HPDE6-E6E7 (cell line): ENCODE results near the gene OBP2A.

Experiments
- DNase-seq: peaks from one replicate; pipeline ENCODE4 v3.0.0; 2011; ENCODE audit warnings: missing footprints; ENCODE audit errors: extremely low spot score

Gene OBP2A

GRCh38 chr9:135577256-135577655, 31.3 kb downstream of the OBP2A start:
- no peak for DNase-seq

GRCh38 chr9:135579356-135579755, 33.4 kb downstream of the OBP2A start:
- DNase-seq = no peak

- DNase-seq = no peak
Observed at GRCh38 chr9:135579889-135580660, 34.1 kb downstream of the OBP2A start.

- no peak for DNase-seq
Observed at GRCh38 chr9:135580664-135581380, 34.9 kb downstream of the OBP2A start.

GRCh38 chr9:135581636-135582426, 35.9 kb downstream of the OBP2A start:
- no peak for DNase-seq

DNA sequence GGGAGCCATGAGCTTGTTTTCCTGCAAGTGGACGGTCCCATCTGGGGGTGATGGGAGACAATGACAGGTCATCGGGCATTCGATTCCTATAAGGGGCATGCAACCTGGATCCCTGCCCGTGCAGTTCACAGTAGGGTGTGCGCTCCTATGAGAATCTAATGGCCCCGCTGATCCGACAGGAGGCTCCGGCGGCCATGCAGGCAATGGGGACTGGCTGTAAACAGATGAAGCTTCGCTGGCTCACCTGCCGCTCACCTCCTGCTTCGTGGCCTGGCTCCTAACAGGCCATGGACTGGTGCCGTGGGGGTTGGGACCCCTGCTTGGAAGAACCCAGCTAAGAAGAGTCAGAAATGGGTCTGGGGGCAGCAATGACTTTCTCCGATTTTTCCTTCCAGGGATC, 36.6 kb downstream of the OBP2A start:
- no peak for DNase-seq

- no peak for DNase-seq
Observed at GRCh38 chr9:135582966-135583687, 37.2 kb downstream of the OBP2A start.

- DNase-seq = no peak
Observed at GRCh38 chr9:135583688-135584011, 37.7 kb downstream of the OBP2A start.

- DNase-seq = no peak
Observed at GRCh38 chr9:135584371-135584770, 38.4 kb downstream of the OBP2A start.

DNA sequence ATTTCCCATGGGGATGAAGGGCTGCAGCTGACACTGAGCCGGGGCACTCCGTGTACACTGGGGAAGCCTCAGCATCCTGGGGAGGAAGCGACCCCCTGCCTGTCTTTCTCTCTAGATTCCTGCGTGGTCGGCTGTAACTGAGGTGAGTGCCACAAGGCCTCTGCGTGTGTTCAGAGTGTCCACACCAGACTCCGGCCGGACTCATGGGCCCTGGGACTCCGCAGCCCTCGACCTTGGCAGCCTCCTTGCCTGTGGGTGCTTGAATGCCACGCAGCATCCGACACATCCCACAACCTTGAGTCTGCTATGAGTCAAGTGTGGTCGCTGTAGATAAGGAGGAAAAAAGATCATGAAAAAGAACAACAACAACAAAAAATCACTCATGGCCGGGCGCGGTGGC, 39.0 kb downstream of the OBP2A start:
- no peak for DNase-seq

- DNase-seq = no peak
Observed at GRCh38 chr9:135586601-135587109, 40.7 kb downstream of the OBP2A start.

DNA sequence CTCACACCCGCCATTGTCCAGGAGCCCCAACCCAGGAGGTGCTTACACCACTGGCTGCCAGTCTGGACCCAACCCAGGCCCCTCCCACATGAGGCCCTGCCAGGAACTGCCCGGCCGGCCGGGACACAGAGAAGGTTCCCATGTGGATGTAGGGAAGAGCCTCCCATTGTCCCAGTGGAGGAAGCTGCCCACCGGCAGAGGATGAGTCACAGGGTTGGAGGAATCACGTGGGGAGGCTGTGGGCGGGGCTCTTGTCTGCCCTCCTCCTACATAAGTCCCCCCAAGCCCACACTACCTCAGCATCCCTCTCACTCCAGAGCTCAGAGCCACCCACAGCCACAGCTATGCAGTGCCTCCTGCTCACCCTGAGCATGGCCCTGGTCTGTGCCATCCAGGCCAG, 41.7 kb downstream of the OBP2A start:
- no peak for DNase-seq

DNA sequence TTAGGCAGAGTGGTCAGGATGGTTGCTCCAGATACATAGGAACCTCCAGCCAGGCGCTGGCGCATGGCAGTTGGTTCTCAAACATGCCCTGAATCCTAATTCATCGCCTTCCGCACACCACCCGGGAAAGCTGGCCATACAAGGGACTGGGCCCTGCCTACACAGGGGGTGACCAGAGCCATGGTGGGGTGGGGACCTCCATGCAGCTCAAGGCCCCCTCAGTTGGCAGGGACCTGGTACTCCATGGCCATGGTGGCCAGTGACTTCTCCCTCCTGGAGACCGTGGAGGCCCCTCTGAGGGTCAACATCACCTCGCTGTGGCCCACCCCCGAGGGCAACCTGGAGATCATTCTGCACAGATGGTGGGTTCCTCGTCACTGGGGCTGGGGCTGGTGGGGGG, 42.4 kb downstream of the OBP2A start:
- no peak for DNase-seq

DNA sequence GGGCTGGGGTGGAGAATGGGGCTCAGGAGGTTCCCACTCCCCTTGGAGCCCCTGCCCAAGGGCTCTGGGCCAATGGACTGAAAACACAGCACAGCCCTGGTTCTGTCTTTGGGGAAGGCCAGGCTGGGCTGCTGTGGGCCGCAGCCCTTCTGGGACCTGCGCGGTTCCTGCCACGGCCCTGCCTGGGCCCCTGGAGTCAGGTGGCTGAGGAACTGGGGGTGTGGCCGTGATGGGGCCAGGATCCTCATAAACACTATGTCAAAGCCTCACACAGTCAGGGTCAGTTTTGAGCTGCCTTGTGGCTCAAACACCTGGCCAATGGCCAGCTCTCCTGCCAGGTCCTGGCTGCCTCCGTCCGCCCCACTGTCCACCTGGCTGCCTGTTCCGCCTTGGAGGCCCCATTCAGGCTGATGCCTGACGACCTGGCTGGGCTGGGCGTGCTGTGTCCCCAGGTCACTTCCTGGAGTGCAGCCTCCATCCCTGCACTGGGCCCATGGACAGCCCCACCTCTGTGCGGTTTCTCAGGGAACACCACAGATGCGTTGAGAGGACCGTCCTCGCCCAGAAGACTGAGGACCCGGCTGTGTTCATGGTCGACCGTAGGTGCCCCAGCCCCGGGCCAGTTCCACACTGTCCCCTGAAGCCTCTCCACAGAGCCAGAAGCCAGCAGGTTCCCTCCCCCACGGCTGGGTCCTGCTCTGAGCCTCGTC, 43.1 kb downstream of the OBP2A start:
- DNase-seq = no peak

DNA sequence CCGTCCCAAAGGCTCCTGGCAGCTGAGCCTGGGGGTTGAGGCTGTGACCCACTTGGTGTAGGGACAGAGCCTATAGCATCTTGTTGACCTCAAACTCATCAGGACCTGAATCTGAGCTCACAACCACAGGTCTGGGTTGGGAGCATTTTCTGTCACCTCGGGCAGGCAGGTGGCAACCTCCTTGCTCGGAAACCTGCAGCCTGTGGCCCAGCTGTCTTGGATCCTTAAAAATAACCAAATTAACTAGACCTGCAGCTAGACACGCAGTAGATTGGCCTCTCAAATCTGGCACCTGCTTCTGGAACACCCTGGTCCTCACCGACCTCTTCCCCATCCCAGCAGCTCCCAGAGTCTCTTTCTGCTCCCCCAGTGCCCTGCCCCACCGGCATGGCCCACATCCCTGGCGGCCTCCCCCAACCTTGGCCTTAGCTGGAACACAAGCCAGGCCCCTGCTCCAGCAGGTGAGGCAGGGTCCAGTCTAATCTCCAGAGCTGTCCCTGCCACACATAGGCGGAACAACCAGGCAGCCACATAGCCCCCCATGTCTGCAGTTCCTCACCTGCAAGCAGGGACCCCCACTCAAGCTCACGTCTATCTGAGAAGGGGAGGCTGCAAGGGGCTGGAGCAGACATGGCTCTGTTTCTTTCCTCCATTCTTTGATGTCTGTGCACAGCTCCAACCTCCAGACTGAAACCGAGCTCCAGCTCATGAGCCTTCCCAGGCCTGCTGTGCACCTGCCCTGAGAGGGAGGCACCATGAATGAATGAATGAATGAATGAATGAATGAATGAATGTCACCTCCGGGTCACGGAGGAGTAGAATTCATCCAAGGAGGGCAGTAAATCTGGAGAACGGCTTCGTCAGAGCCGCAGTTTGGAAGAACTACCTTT, 43.9 kb downstream of the OBP2A start:
- DNase-seq = no peak

DNA sequence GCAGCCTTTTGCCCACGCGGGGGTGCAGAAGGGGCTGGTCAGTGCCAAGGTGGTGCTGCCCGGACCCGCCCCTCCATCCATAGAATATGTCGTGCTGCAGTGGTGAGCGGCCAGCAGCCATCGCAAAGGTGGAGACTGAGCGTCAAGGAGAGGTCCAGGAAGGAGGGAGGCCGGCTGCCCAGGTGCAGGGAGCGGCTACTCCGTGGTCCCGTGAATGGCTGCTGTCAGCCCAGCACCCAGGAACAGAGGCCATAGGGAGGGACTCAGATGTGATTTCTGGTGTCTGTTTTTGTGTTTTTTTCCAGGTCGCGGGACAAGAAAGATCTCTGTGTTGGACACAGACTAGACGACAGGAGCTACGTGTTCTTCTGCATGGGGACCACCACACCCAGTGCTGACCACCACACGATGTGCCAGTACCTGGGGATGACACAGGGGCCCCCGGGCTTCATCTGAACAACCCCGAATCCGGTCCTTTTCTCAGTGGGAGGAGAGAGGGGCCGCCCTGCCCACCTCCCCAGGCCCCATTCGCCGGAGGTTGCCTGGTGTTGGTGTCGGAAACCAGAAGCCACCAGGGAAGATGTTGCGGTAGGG, 44.7 kb downstream of the OBP2A start:
- no peak for DNase-seq

- no peak for DNase-seq
Observed at GRCh38 chr9:135591506-135592330, 45.8 kb downstream of the OBP2A start.

DNA sequence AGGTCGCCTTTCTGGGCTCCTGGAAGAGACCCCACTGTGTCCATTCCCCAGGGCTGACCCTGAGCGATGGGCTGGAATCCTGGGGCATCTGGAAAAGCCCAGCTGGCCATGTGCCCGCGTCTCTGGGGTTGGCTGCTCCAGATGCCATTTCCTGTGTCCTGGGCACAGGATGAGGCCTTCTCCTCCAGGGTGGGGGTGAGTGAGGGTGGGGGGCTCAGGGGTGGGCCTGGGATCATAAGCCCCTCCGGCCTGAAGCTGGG, 46.3 kb downstream of the OBP2A start:
- DNase-seq = no peak

DNA sequence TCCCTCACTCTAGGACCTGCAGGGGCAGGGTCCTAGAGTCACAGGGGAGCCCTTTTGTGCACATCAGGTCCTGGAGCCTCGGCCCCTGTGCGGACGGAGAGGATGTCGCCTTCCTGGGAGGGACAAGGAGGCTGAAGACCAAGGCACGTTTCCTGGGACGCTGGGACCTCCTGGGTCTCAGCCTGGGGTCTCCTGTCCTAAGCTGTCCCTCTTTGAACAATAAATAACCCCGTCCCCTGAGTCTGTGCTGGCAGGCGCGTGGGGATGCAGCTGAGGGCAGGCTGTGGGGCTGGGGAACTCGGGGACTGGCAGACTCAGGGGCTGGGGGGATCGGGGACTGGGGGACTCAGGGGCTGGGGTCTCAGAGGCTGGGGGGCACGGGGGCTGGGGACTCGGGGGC, 46.7 kb downstream of the OBP2A start:
- no peak for DNase-seq
